Measurements from ENCODE around the gene SLC66A2.
"Not testable (repeated sequence)": the region's sequence is repeated elsewhere in the genome, so short reads cannot be mapped to it uniquely, and the experiment has no call there.

SLC66A2 gene

GRCh38 chr18:79951545-79952455 is at the start of gene SLC66A2:
Gene SLC66A2 (minus strand): TSS chr18:79951653. CDS start chr18:79950926, 727 bp downstream.
- DNase-seq (ENCODE audit: low read depth, low spot score), result no peak
- CTCF ChIA-PET, result no interaction called here
- POLR2A ChIA-PET, result interaction anchor here (0.7 kb wide), 1 partner anchor 10 kb away, joined by 4 read pairs; no protein-coding TSS in a partner anchor
- peak within 1 kb of the TSS; percentile 71 for H3K4me3 ChIP-seq (ENCODE audit: low read depth, low read length)
- no peak for TF ChIP-seq CTCF (IDR thresholded peaks at IDR 0.05; ENCODE audit: insufficient read depth, low read length, missing control alignments)

- ChIA-PET POLR2A (no interaction called here), CTCF (no interaction called here)
- no peak for TF ChIP-seq CTCF (IDR thresholded peaks at IDR 0.05; ENCODE audit: insufficient read depth, low read length, missing control alignments)
- H3K4me3 ChIP-seq (ENCODE audit: low read depth, low read length), result no peak overlapping the region
- no peak for DNase-seq (ENCODE audit: low read depth, low spot score)
These were observed 49.4 kb upstream of the SLC66A2 start for GRCh38 chr18:80000877-80001276.

GRCh38 chr18:79999701-80000100 is 48.2 kb upstream of the SLC66A2 start:
- CTCF ChIA-PET, POLR2A ChIA-PET: not testable (repeated sequence)

GRCh38 chr18:79991494-79991893 is 40.0 kb upstream of the SLC66A2 start:
- ChIA-PET POLR2A (no interaction called here), CTCF (no interaction called here)
- H3K4me3 ChIP-seq (ENCODE audit: low read depth, low read length), result no peak overlapping the region
- DNase-seq (ENCODE audit: low read depth, low spot score), result no peak
- no peak for TF ChIP-seq CTCF (IDR thresholded peaks at IDR 0.05; ENCODE audit: insufficient read depth, low read length, missing control alignments)

More at GRCh38 chr18:79999701-80000100, 48.2 kb upstream of the SLC66A2 start:
- H3K4me3 ChIP-seq (ENCODE audit: low read depth, low read length); DNase-seq (ENCODE audit: low read depth, low spot score): not testable (repeated sequence)

GRCh38 chr18:79989195-79989497 is 37.7 kb upstream of the SLC66A2 start:
- POLR2A ChIA-PET, result interaction anchor here (0.9 to 1.3 kb wide), 2 partner anchors 21 to 45 kb away, joined by 3 to 4 read pairs; partner anchors contain the start of gene RBFA

GRCh38 chr18:79988451-79989194 is 37.2 kb upstream of the SLC66A2 start, which contains the start of gene TXNL4A:
Gene TXNL4A (minus strand): TSS chr18:79988563. CDS start chr18:79988392, 171 bp downstream.
- CTCF ChIA-PET, result interaction anchor here (1.0 to 1.4 kb wide), 2 partner anchors 16 to 169 kb away, joined by 4 to 7 read pairs; no protein-coding TSS in a partner anchor
- H3K4me3 ChIP-seq (ENCODE audit: low read depth, low read length), result peak within 1 kb of the TSS; percentile 99
- POLR2A ChIA-PET, result interaction anchor here (0.9 to 1.3 kb wide), 2 partner anchors 22 to 45 kb away, joined by 3 to 4 read pairs; partner anchors contain the start of gene RBFA
- DNase-seq (ENCODE audit: low read depth, low spot score), result no peak
- no peak for TF ChIP-seq CTCF (IDR thresholded peaks at IDR 0.05; ENCODE audit: insufficient read depth, low read length, missing control alignments)

More at GRCh38 chr18:79989195-79989497, 37.7 kb upstream of the SLC66A2 start:
- H3K4me3 ChIP-seq (ENCODE audit: low read depth, low read length), result peak overlapping the region; percentile 99
- CTCF ChIA-PET, result interaction anchor here (1.0 kb wide), 1 partner anchor 168 kb away, joined by 4 read pairs; no protein-coding TSS in a partner anchor
- TF ChIP-seq CTCF (IDR thresholded peaks at IDR 0.05; ENCODE audit: insufficient read depth, low read length, missing control alignments), result no peak
- DNase-seq (ENCODE audit: low read depth, low spot score), result no peak
